ENCODE data around the gene P3H4.
A peak's percentile ranks its signal among the peaks of the same experiment; 100 is the strongest.
"Not testable (repeated sequence)": the region's sequence is repeated elsewhere in the genome, so short reads cannot be mapped to it uniquely, and the experiment has no call there.

P3H4 gene

GRCh38 chr17:41811549-41812380, at the start of gene P3H4:
P3H4 (minus strand) TSS chr17:41811949; CDS start chr17:41811915, 34 bp downstream.
- peak; percentile 73 for TF ChIP-seq CTCF (IDR thresholded peaks at IDR 0.05; ENCODE audit: insufficient read depth, missing control alignments)
- DNase-seq (ENCODE audit: insufficient read length, low spot score) = peak; percentile 78
- FAIRE-seq = no peak

- no peak for TF ChIP-seq CTCF (IDR thresholded peaks at IDR 0.05; ENCODE audit: insufficient read depth, missing control alignments)
- no peak for FAIRE-seq
- DNase-seq (ENCODE audit: insufficient read length, low spot score) = no peak
Observed at GRCh38 chr17:41860254-41860931, 48.6 kb upstream of the P3H4 start.

- not testable (repeated sequence) for FAIRE-seq
Observed at GRCh38 chr17:41851382-41851781, 39.6 kb upstream of the P3H4 start.

GRCh38 chr17:41849251-41849990, 37.7 kb upstream of the P3H4 start:
- FAIRE-seq = no peak
- TF ChIP-seq CTCF (IDR thresholded peaks at IDR 0.05; ENCODE audit: insufficient read depth, missing control alignments) = no peak
- no peak for DNase-seq (ENCODE audit: insufficient read length, low spot score)

More at GRCh38 chr17:41851382-41851781, 39.6 kb upstream of the P3H4 start:
- DNase-seq (ENCODE audit: insufficient read length, low spot score) = not testable (repeated sequence)

GRCh38 chr17:41848788-41849187, 37.0 kb upstream of the P3H4 start:
- no peak for TF ChIP-seq CTCF (IDR thresholded peaks at IDR 0.05; ENCODE audit: insufficient read depth, missing control alignments)
- FAIRE-seq (no peak), DNase-seq (ENCODE audit: insufficient read length, low spot score) (no peak)

- FAIRE-seq = no peak
- no peak for TF ChIP-seq CTCF (IDR thresholded peaks at IDR 0.05; ENCODE audit: insufficient read depth, missing control alignments)
- DNase-seq (ENCODE audit: insufficient read length, low spot score) = no peak
Observed at GRCh38 chr17:41844971-41845370, 33.2 kb upstream of the P3H4 start.

GRCh38 chr17:41840781-41841180, 29.0 kb upstream of the P3H4 start:
- not testable (repeated sequence) for DNase-seq (ENCODE audit: insufficient read length, low spot score); FAIRE-seq

- DNase-seq (ENCODE audit: insufficient read length, low spot score); FAIRE-seq: not testable (repeated sequence)
Observed at GRCh38 chr17:41839448-41839847, 27.7 kb upstream of the P3H4 start.

Data from D721Med (cell line).